ENCODE results near the gene TEX52.

TEX52 gene

GRCh38 chr12:2877953-2878732, 21.3 kb upstream of the TEX52 start:
- Histone ChIP-seq H3K36me3 (ENCODE audit: control insufficient read depth in 1 of 2, insufficient read depth in 2 of 2, low read depth in 1 of 2, low read length in 2 of 2) (peaks cover 0 to 5% of the 10 kb centered on the region in 2 experiments), H3K9ac (ENCODE audit: low read length) (peak overlapping the region; percentile 99), H3K27me3 (ENCODE audit: control insufficient read depth in 1 of 2, insufficient read depth in 1 of 2, low read length in 2 of 2) (no peaks in the 10 kb centered on the region), H2AK5ac (ENCODE audit: low read length, severe bottlenecking) (no peak overlapping the region), H2AFZ (ENCODE audit: low read depth, low read length) (no peak overlapping the region), H3K23ac (ENCODE audit: low read length in 2 of 2) (no peak overlapping the region), H3K4ac (ENCODE audit: low read depth in 1 of 2, low read length in 2 of 2) (peak overlapping the region in 1 of 2 experiments; percentile 38), H4K8ac (ENCODE audit: low read length) (peak overlapping the region; percentile 57), H3K4me2 (ENCODE audit: low read length, poor library complexity, severe bottlenecking) (peak overlapping the region; percentile 68), H3K9me3 (ENCODE audit: control insufficient read depth, low read length) (no peaks in the 10 kb centered on the region), H3K14ac (ENCODE audit: low read length in 2 of 2) (no peak overlapping the region), H3K4me3 (ENCODE audit: insufficient read depth in 1 of 2, low read depth in 1 of 2, low read length in 2 of 2) (peak overlapping the region in 1 of 2 experiments; percentile 99), H3K79me1 (replicated peaks; ENCODE audit: low read length, poor library complexity, severe bottlenecking) (peaks cover 22% of the 10 kb centered on the region), H2BK12ac (ENCODE audit: low read length in 2 of 2) (no peak overlapping the region), H3K27ac (ENCODE audit: low read length, poor library complexity, severe bottlenecking) (peak overlapping the region; percentile 18), H4K91ac (ENCODE audit: low read length) (no peak overlapping the region), H2BK120ac (ENCODE audit: low read depth, low read length) (no peak overlapping the region), H2BK15ac (ENCODE audit: low read depth, poor library complexity, severe bottlenecking) (no peak overlapping the region), H3K4me1 (ENCODE audit: control insufficient read depth, insufficient read depth, low read depth, low read length) (peaks cover 10% of the 10 kb centered on the region), H2BK5ac (ENCODE audit: low read depth, low read length, poor library complexity, severe bottlenecking) (no peak overlapping the region), H3K18ac (ENCODE audit: low read depth in 1 of 2, low read length in 2 of 2) (peak overlapping the region; percentile 26 to 72)
- WGBS: 49% methylated on average over 14 of the region's 16 CpGs
- DNase-seq: peak; percentile 70

- Histone ChIP-seq H3K18ac (ENCODE audit: low read depth in 1 of 2, low read length in 2 of 2) (peak within 1 kb of the TSS; percentile 78 to 92), H2BK5ac (ENCODE audit: low read depth, low read length, poor library complexity, severe bottlenecking) (peak within 1 kb of the TSS; percentile 92), H4K91ac (ENCODE audit: low read length) (peak within 1 kb of the TSS; percentile 89), H4K8ac (ENCODE audit: low read length) (peak within 1 kb of the TSS; percentile 84), H3K27me3 (ENCODE audit: control insufficient read depth in 1 of 2, insufficient read depth in 1 of 2, low read length in 2 of 2) (no peaks in the 10 kb centered on the region), H2BK120ac (ENCODE audit: low read depth, low read length) (peak within 1 kb of the TSS; percentile 99), H3K4me1 (ENCODE audit: control insufficient read depth, insufficient read depth, low read depth, low read length) (peaks cover 10% of the 10 kb centered on the region), H3K9me3 (ENCODE audit: control insufficient read depth, low read length) (no peaks in the 10 kb centered on the region), H3K9ac (ENCODE audit: low read length) (peak within 1 kb of the TSS; percentile 99), H2BK12ac (ENCODE audit: low read length in 2 of 2) (peak within 1 kb of the TSS; percentile 18 to 29), H3K23ac (ENCODE audit: low read length in 2 of 2) (peak within 1 kb of the TSS in 1 of 2 experiments; percentile 91), H2AK5ac (ENCODE audit: low read length, severe bottlenecking) (no peak within 1 kb of the TSS), H3K4ac (ENCODE audit: low read depth in 1 of 2, low read length in 2 of 2) (peak within 1 kb of the TSS; percentile 35 to 60), H2BK15ac (ENCODE audit: low read depth, poor library complexity, severe bottlenecking) (peak within 1 kb of the TSS; percentile 90), H3K14ac (ENCODE audit: low read length in 2 of 2) (peak within 1 kb of the TSS in 1 of 2 experiments; percentile 87), H3K27ac (ENCODE audit: low read length, poor library complexity, severe bottlenecking) (peak within 1 kb of the TSS; percentile 69), H3K79me1 (replicated peaks; ENCODE audit: low read length, poor library complexity, severe bottlenecking) (peaks cover 20% of the 10 kb centered on the region), H3K4me2 (ENCODE audit: low read length, poor library complexity, severe bottlenecking) (peak within 1 kb of the TSS; percentile 100), H3K36me3 (ENCODE audit: control insufficient read depth in 1 of 2, insufficient read depth in 2 of 2, low read depth in 1 of 2, low read length in 2 of 2) (peaks cover 0 to 5% of the 10 kb centered on the region in 2 experiments), H2AFZ (ENCODE audit: low read depth, low read length) (peak within 1 kb of the TSS; percentile 39), H3K4me3 (ENCODE audit: insufficient read depth in 1 of 2, low read depth in 1 of 2, low read length in 2 of 2) (peak within 1 kb of the TSS; percentile 91 to 99)
- peak; percentile 90 for DNase-seq
- under 1% methylated on average over 52 of the region's 70 CpGs for WGBS
Observed at GRCh38 chr12:2877047-2877952, 20.5 kb upstream of the TEX52 start, which contains the start of the genes FOXM1 and RHNO1. FOXM1 (minus strand) TSS chr12:2877174; CDS start chr12:2874478, 2,696 bp downstream. RHNO1 (plus strand) TSS chr12:2877223; CDS start chr12:2885367, 8,144 bp downstream.

- peak overlapping the region; percentile 84 to 91 for H3K4me3 ChIP-seq (ENCODE audit: insufficient read depth in 1 of 2, low read depth in 1 of 2, low read length in 2 of 2)
- peak overlapping the region; percentile 44 for H2BK15ac ChIP-seq (ENCODE audit: low read depth, poor library complexity, severe bottlenecking)
- H3K27me3 ChIP-seq (ENCODE audit: control insufficient read depth in 1 of 2, insufficient read depth in 1 of 2, low read length in 2 of 2): no peaks in the 10 kb centered on the region
- H3K23ac ChIP-seq (ENCODE audit: low read length in 2 of 2): peak overlapping the region in 1 of 2 experiments; percentile 91
- H3K4me2 ChIP-seq (ENCODE audit: low read length, poor library complexity, severe bottlenecking): peak overlapping the region; percentile 100
- no peak overlapping the region for H2BK5ac ChIP-seq (ENCODE audit: low read depth, low read length, poor library complexity, severe bottlenecking)
- no peaks in the 10 kb centered on the region for H3K9me3 ChIP-seq (ENCODE audit: control insufficient read depth, low read length)
- peak overlapping the region in 1 of 2 experiments; percentile 29 for H2BK12ac ChIP-seq (ENCODE audit: low read length in 2 of 2)
- H4K8ac ChIP-seq (ENCODE audit: low read length): peak overlapping the region; percentile 84
- H3K4ac ChIP-seq (ENCODE audit: low read depth in 1 of 2, low read length in 2 of 2): peak overlapping the region in 1 of 2 experiments; percentile 1
- 2% methylated on average over 38 of the region's 38 CpGs for WGBS
- peak overlapping the region in 1 of 2 experiments; percentile 89 for H3K18ac ChIP-seq (ENCODE audit: low read depth in 1 of 2, low read length in 2 of 2)
- H3K9ac ChIP-seq (ENCODE audit: low read length): peak overlapping the region; percentile 99
- peaks cover 22% of the 10 kb centered on the region for H3K79me1 ChIP-seq (replicated peaks; ENCODE audit: low read length, poor library complexity, severe bottlenecking)
- H2BK120ac ChIP-seq (ENCODE audit: low read depth, low read length): peak overlapping the region; percentile 11
- H3K27ac ChIP-seq (ENCODE audit: low read length, poor library complexity, severe bottlenecking): no peak overlapping the region
- peak overlapping the region in 1 of 2 experiments; percentile 87 for H3K14ac ChIP-seq (ENCODE audit: low read length in 2 of 2)
- H2AK5ac ChIP-seq (ENCODE audit: low read length, severe bottlenecking): no peak overlapping the region
- peak overlapping the region; percentile 85 for H4K91ac ChIP-seq (ENCODE audit: low read length)
- H3K4me1 ChIP-seq (ENCODE audit: control insufficient read depth, insufficient read depth, low read depth, low read length): peaks cover 10% of the 10 kb centered on the region
- peaks cover 0 to 9% of the 10 kb centered on the region in 2 experiments for H3K36me3 ChIP-seq (ENCODE audit: control insufficient read depth in 1 of 2, insufficient read depth in 2 of 2, low read depth in 1 of 2, low read length in 2 of 2)
- peak overlapping the region; percentile 39 for H2AFZ ChIP-seq (ENCODE audit: low read depth, low read length)
- peak; percentile 54 for DNase-seq
Observed at GRCh38 chr12:2876431-2877046, 19.7 kb upstream of the TEX52 start.

Data from mesenchymal stem cell (in vitro differentiated cells and primary cell).